ENCODE measurements around the gene ESPN. TPM values are rescaled to one million over a fixed set of nuclear protein-coding genes. Genes with fewer than 3 reads are reported as not detected.

The ESPN gene
- total and polyA plus RNA-seq, 2 of the 8 experiments (the other 6 are each of a cell fraction or from before 2014, with no cell fraction given), result 5.2 to 16.3 TPM

GRCh38 chr1:6491966-6492365 lies 67.4 kb downstream of the ESPN start:
- no peak overlapping the region for H4K8ac ChIP-seq (ENCODE audit: extremely low read depth, insufficient read depth, low read length)
- no peak overlapping the region for H3K9ac ChIP-seq (replicated peaks in 1 of 4; ENCODE audit: extremely low read depth in 1 of 4, low read depth in 3 of 4, low read length in 3 of 4)
- H4K5ac ChIP-seq (ENCODE audit: insufficient read length, low read depth, low read length), result no peak overlapping the region
- WGBS, 2 experiments (ENCODE audit: extremely low coverage in 1 of 2, insufficient coverage in 1 of 2, insufficient read length in 1 of 2, insufficient replicate concordance in 2 of 2, low coverage in 1 of 2, low lambda C conversion rate in 2 of 2, missing lambda C conversion rate in 1 of 2), result 87% methylated on average over 10 of the region's 10 CpGs; no CpG with 5 or more reads in 1 of the 2 experiments
- POLR2A ChIA-PET (ENCODE audit: partially characterized antibody), result interaction anchor here (0.9 to 1.9 kb wide), 3 partner anchors 13 to 118 kb away, joined by 3 to 4 read pairs (median 3); partner anchors contain the start of gene KLHL21
- peak overlapping the region in 1 of 4 experiments; percentile 80; a peak in 1 of 8 replicates for H3K4me3 ChIP-seq (ENCODE audit: extremely low read depth in 1 of 4, insufficient read depth in 2 of 4, low read depth in 3 of 4, low read length in 4 of 4)
- H2AK5ac ChIP-seq (ENCODE audit: low read depth, low read length), result peak overlapping the region; percentile 86; the same call in 1 of the 2 replicates
- no peak overlapping the region for H3K27ac ChIP-seq (ENCODE audit: low read depth, low read length)
- peak overlapping the region; percentile 44 for H4K91ac ChIP-seq (replicated peaks; ENCODE audit: insufficient read length, low read length)
- no peak for FAIRE-seq
- CTCF ChIA-PET (ENCODE audit: partially characterized antibody), result interaction anchor here (0.6 to 12.0 kb wide), 11 partner anchors 12 to 132 kb away, joined by 3 to 168 read pairs (median 5); no protein-coding TSS in a partner anchor
- no peak overlapping the region for H2AFZ ChIP-seq (ENCODE audit: low read length)
- no peak overlapping the region for H2BK120ac ChIP-seq (replicated peaks; ENCODE audit: low read depth, low read length)
- no peak overlapping the region for H3K56ac ChIP-seq (replicated peaks; ENCODE audit: insufficient read length, low read depth, low read length)
- H3K27me3 ChIP-seq (replicated peaks in 1 of 4; ENCODE audit: control insufficient read depth in 3 of 4, extremely low read depth in 1 of 4, insufficient read depth in 3 of 4, low read length in 3 of 4), result peaks cover 0 to 14% (median 11%) of the 10 kb centered on the region in 4 experiments; a peak in 5 of 7 replicates
- DNase-seq (ENCODE audit: low read depth in 1 of 2, low spot score in 2 of 2), result no peak
- no peak overlapping the region for H2BK20ac ChIP-seq (ENCODE audit: low read length)
- H3K23ac ChIP-seq (ENCODE audit: insufficient read length), result no peak overlapping the region
- H3K23me2 ChIP-seq (ENCODE audit: low read depth, low read length), result peaks cover 16% of the 10 kb centered on the region; the same call in 1 of the 2 replicates
- no peaks in the 10 kb centered on the region; the same call in 1 of the 2 replicates for H3K79me1 ChIP-seq (ENCODE audit: low read depth, low read length)
- H3K9me3 ChIP-seq (ENCODE audit: insufficient read depth in 2 of 2, low read depth in 1 of 2, low read length in 1 of 2), result no peaks in the 10 kb centered on the region
- no peaks in the 10 kb centered on the region for H3K36me3 ChIP-seq (ENCODE audit: control insufficient read depth in 2 of 4, insufficient read depth in 4 of 4, low read length in 3 of 4)
- H2BK12ac ChIP-seq (ENCODE audit: low read depth, low read length), result peak overlapping the region; percentile 87; the same call in 1 of the 2 replicates
- peaks cover 0 to 37% (median 23%) of the 10 kb centered on the region in 4 experiments; a peak in 6 of 7 replicates for H3K4me1 ChIP-seq (replicated peaks in 1 of 4; ENCODE audit: control insufficient read depth in 3 of 4, insufficient read depth in 4 of 4, low read length in 3 of 4)
- TF ChIP-seq TAF7 (optimal IDR thresholded peaks at IDR 0.05; ENCODE audit: borderline replicate concordance, low read depth, low read length) (no peak), CTBP2 (IDR thresholded peaks at IDR 0.05; ENCODE audit: borderline replicate concordance, insufficient read depth, insufficient read length, low read length) (no peak), SP1 (IDR thresholded peaks at IDR 0.05; ENCODE audit: low read depth, low read length) (no peak), RNF2 (IDR thresholded peaks at IDR 0.05; ENCODE audit: borderline replicate concordance, low read depth, low read length, missing control alignments, poor library complexity, severe bottlenecking) (no peak), SAP30 (IDR thresholded peaks at IDR 0.05; ENCODE audit: insufficient read depth, insufficient replicate concordance, low read length) (no peak), USF2 (IDR thresholded peaks at IDR 0.05; ENCODE audit: low read length) (no peak), POU5F1 (IDR thresholded peaks at IDR 0.05; ENCODE audit: low read depth, low read length) (no peak), KDM4A (IDR thresholded peaks at IDR 0.05; ENCODE audit: low read depth, low read length, severe bottlenecking) (no peak), TEAD4 (IDR thresholded peaks at IDR 0.05; ENCODE audit: low read depth, low read length) (no peak), POLR2AphosphoS5 (IDR thresholded peaks at IDR 0.05; ENCODE audit: low read depth, low read length) (no peak), EZH2 (IDR thresholded peaks at IDR 0.05; ENCODE audit: low read depth, low read length, severe bottlenecking) (no peak)
- H3K14ac ChIP-seq (ENCODE audit: insufficient read length), result no peak overlapping the region
- peak overlapping the region; percentile 60; the same call in 1 of the 2 replicates for H3K18ac ChIP-seq (ENCODE audit: extremely low read depth, low read length)
- no peaks in the 10 kb centered on the region for H3K79me2 ChIP-seq (ENCODE audit: control insufficient read depth in 1 of 2, insufficient read depth in 2 of 2, low read length in 2 of 2)
- H4K20me1 ChIP-seq (replicated peaks in 1 of 2; ENCODE audit: control insufficient read depth in 1 of 2, insufficient read depth in 2 of 2, low read length in 2 of 2), result peaks cover 2 to 7% of the 10 kb centered on the region in 2 experiments
- 0 out of 2 replicates have a peak overlapping the region, but pooled peaks have one; percentile 46 for H2BK15ac ChIP-seq (ENCODE audit: low read length)
- peak overlapping the region in 1 of 2 experiments; percentile 80; a peak in 2 of 4 replicates for H3K4me2 ChIP-seq (ENCODE audit: insufficient read depth in 1 of 2, low read depth in 2 of 2, low read length in 2 of 2)
- H3K4ac ChIP-seq (replicated peaks; ENCODE audit: insufficient read length, low read depth, low read length), result no peak overlapping the region
- H2BK5ac ChIP-seq (ENCODE audit: low read depth, low read length), result peak overlapping the region; percentile 52; the same call in 1 of the 2 replicates

All from H1 (cell line).